MM.1S (cell line): Measurements from ENCODE around the gene BCL11B.

Experiments
- DNase-seq: peaks from one replicate; pipeline ENCODE4 v3.0.0-alpha.2; 2015
- H2AFZ ChIP-seq: fragments of 300-600 bp; sonication (generic); 2 replicates; pipeline ENCODE4 v1.6.0; 2016; ENCODE audit warnings: antibody characterized with exemption, low read length
- H3F3A ChIP-seq: fragments of 300-600 bp; sonication (generic); 2 replicates; pipeline ENCODE4 v1.6.1; 2016; ENCODE audit warnings: mild to moderate bottlenecking, antibody characterized with exemption, low read length, moderate library complexity, mixed read lengths; ENCODE audit not compliant: insufficient read depth
- H3K27ac ChIP-seq: fragments of 300-600 bp; sonication (generic); 2 replicates; pipeline ENCODE4 v1.5.1; 2016; ENCODE audit warnings: mild to moderate bottlenecking, low read length
- H3K27me3 ChIP-seq: fragments of 300-600 bp; sonication (generic); replicated peaks from 2 replicates; pipeline ENCODE4 v1.6.0; 2016; ENCODE audit warnings: low read length; ENCODE audit not compliant: insufficient read depth
- H3K36me3 ChIP-seq: fragments of 300-600 bp; sonication (generic); replicated peaks from 2 replicates; pipeline ENCODE4 v1.6.1; 2016; ENCODE audit warnings: mild to moderate bottlenecking, low read length, mixed read lengths; ENCODE audit not compliant: insufficient read depth
- H3K4me1 ChIP-seq: fragments of 300-600 bp; sonication (generic); 2 replicates; pipeline ENCODE4 v1.6.1; 2016; ENCODE audit warnings: low read length, mixed read lengths
- H3K4me2 ChIP-seq: fragments of 300-600 bp; sonication (generic); 2 replicates; pipeline ENCODE4 v1.6.0; 2016; ENCODE audit warnings: low read depth, low read length
- H3K4me3 ChIP-seq: fragments of 300-600 bp; sonication (generic); 2 replicates; pipeline ENCODE4 v1.5.1; 2016; ENCODE audit warnings: low read length, mixed read lengths
- H3K79me2 ChIP-seq: fragments of 300-600 bp; sonication (generic); 2 replicates; pipeline ENCODE4 v1.6.1; 2016; ENCODE audit warnings: mixed run types, low read length, mixed read lengths
- H3K9ac ChIP-seq: fragments of 300-600 bp; sonication (generic); 2 replicates; pipeline ENCODE4 v1.6.1; 2016; ENCODE audit warnings: low read length, mixed read lengths
- H3K9me2 ChIP-seq: fragments of 300-600 bp; sonication (generic); replicated peaks from 2 replicates; pipeline ENCODE4 v1.6.1; 2016; ENCODE audit warnings: mild to moderate bottlenecking, low read length, mixed read lengths; ENCODE audit not compliant: insufficient read depth
- H3K9me3 ChIP-seq: fragments of 300-600 bp; sonication (generic); replicated peaks from 2 replicates; pipeline ENCODE4 v1.6.1; 2016; ENCODE audit warnings: mild to moderate bottlenecking, low read length, mixed read lengths; ENCODE audit not compliant: insufficient read depth
- H4K20me1 ChIP-seq: fragments of 300-600 bp; sonication (generic); 2 replicates; pipeline ENCODE4 v1.6.1; 2016; ENCODE audit warnings: mild to moderate bottlenecking, low read length, moderate library complexity, mixed read lengths; ENCODE audit not compliant: insufficient read depth
- CTCF ChIP-seq: fragments of 300-600 bp; sonication (generic); IDR thresholded peaks from 2 replicates; pipeline ENCODE4 v1.5.1; 2016; ENCODE audit warnings: antibody characterized with exemption, low read length, mixed read lengths
- EZH2 ChIP-seq: fragments of 300-600 bp; sonication (generic); optimal IDR thresholded peaks from 2 replicates; pipeline ENCODE3; 2017; ENCODE audit warnings: low read depth, mild to moderate bottlenecking, antibody characterized with exemption, low read length, mixed read lengths
- EZH2phosphoT487 ChIP-seq: fragments of 300-600 bp; sonication (generic); IDR thresholded peaks from 2 replicates; pipeline ENCODE4 v1.6.1; 2018; ENCODE audit warnings: antibody characterized with exemption, low read length

Gene BCL11B

DNA sequence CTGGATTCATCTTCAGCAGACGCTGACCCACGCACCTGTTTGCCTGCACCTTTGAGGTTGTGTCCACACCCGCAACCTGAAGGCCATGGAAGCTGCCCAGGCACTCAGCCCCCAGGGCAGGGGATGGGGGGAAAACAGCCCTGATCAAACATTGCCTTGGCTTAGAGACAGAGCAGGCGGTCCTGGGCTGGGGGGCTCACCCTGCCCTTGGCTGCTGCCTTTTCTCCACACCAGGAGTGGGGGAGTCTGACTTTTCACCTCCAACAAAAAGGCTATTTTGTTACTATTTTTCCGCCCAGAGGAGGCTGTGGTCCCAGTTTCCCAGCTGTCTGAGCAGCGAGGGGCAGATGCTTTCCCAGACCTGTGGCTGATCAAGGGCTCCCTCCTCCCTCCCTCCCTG, 24.2 kb downstream of the BCL11B start:
- H3K9me2 ChIP-seq = no peaks in the 10 kb centered on the region
- TF ChIP-seq CTCF (no peak), EZH2phosphoT487 (no peak), EZH2 (no peak)
- H3K27ac ChIP-seq = no peak overlapping the region
- H4K20me1 ChIP-seq = no peaks in the 10 kb centered on the region
- H3K4me1 ChIP-seq = no peaks in the 10 kb centered on the region
- no peak overlapping the region for H2AFZ ChIP-seq
- no peaks in the 10 kb centered on the region for H3K36me3 ChIP-seq
- DNase-seq = no peak
- H3K9ac ChIP-seq = no peak overlapping the region
- no peaks in the 10 kb centered on the region for H3K9me3 ChIP-seq
- no peaks in the 10 kb centered on the region for H3K79me2 ChIP-seq
- H3K27me3 ChIP-seq = no peaks in the 10 kb centered on the region
- H3K4me3 ChIP-seq = no peak overlapping the region
- no peaks in the 10 kb centered on the region for H3F3A ChIP-seq
- no peak overlapping the region for H3K4me2 ChIP-seq

DNA sequence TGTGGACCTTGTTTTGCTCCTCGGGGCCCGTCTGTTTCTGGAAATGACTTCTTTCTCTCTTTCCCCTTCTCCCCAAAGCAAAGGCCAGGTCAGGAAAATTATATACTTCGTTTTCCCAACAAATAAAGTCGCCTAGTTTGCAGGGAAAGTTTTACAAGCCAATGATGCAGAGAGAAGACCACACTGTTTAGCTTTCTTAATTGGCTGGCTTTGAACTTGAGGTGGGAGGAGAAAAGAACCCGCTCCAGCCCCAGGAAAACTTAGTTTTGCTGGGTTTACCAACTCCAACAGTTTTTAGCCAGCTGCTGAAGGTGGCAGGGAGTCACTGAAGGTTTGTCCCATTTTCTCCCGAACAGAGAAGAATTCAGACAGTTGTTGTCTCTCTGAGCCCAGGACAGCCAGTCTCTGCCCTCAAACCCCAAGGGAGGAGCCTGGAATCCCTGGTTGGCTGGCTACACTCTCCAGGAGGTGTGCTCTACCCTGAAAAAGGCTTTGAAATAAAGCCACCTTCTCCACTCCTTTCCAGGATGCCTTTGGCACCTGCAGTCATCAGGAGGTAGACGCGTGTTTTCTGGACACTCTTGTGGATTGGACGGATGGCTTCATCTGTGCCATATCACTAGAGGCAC, 24.8 kb downstream of the BCL11B start:
- Histone ChIP-seq H4K20me1 (no peaks in the 10 kb centered on the region), H3K9me3 (no peaks in the 10 kb centered on the region), H3K4me3 (no peak overlapping the region), H3K79me2 (no peaks in the 10 kb centered on the region), H2AFZ (no peak overlapping the region), H3K9me2 (no peaks in the 10 kb centered on the region), H3K4me2 (no peak overlapping the region), H3K36me3 (no peaks in the 10 kb centered on the region), H3F3A (no peaks in the 10 kb centered on the region), H3K9ac (no peak overlapping the region), H3K27me3 (no peaks in the 10 kb centered on the region), H3K27ac (no peak overlapping the region), H3K4me1 (no peaks in the 10 kb centered on the region)
- no peak for DNase-seq
- TF ChIP-seq EZH2phosphoT487 = no peak
- no peak for TF ChIP-seq CTCF
- TF ChIP-seq EZH2 = no peak

- H4K20me1 ChIP-seq = no peaks in the 10 kb centered on the region
- H3K4me2 ChIP-seq = no peak overlapping the region
- H3F3A ChIP-seq = no peaks in the 10 kb centered on the region
- DNase-seq = no peak
- H3K79me2 ChIP-seq = no peaks in the 10 kb centered on the region
- no peak overlapping the region for H2AFZ ChIP-seq
- TF ChIP-seq CTCF = no peak
- TF ChIP-seq EZH2phosphoT487 = no peak
- TF ChIP-seq EZH2 = no peak
- no peaks in the 10 kb centered on the region for H3K9me2 ChIP-seq
- H3K9me3 ChIP-seq = no peaks in the 10 kb centered on the region
- H3K4me3 ChIP-seq = no peak overlapping the region
- H3K27ac ChIP-seq = no peak overlapping the region
- no peaks in the 10 kb centered on the region for H3K4me1 ChIP-seq
- no peaks in the 10 kb centered on the region for H3K27me3 ChIP-seq
- H3K9ac ChIP-seq = no peak overlapping the region
- H3K36me3 ChIP-seq = no peaks in the 10 kb centered on the region
Measured at GRCh38 chr14:99246536-99247097, 25.4 kb downstream of the BCL11B start.
